ENCODE results near the gene C17orf75. TPM values are rescaled to one million over a fixed set of nuclear protein-coding genes. Genes with fewer than 3 reads are reported as not detected.

C17orf75 gene
- total and polyA plus RNA-seq, 4 donors: 4.7 to 10.1 (median 7.6) TPM

DNA sequence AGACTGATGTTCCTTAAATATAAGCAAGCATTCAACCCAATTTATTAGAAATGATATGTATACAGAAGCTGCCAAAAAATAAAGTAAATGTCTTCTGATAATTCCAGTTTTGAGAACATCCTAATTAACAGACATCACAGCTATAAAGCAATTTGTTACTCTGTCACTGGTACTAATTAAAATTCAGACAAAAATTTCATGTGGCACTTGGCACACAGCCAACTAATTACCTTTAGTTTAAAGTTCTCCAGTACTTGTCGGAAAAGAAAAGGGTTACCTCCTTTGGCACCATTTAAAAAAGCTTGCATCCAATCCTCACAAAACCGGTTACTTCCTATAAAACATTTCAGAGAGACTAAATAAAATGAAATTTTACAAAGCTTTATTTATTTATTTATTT is 8.8 kb downstream of the C17orf75 start:
- TF ChIP-seq YY1 (IDR thresholded peaks at IDR 0.05): no peak
- TF ChIP-seq GABPA (IDR thresholded peaks at IDR 0.05 in 1 of 2, conservative IDR thresholded peaks at IDR 0.05 in 1 of 2): no peak
- TF ChIP-seq SP1 (IDR thresholded peaks at IDR 0.05): no peak
- TF ChIP-seq NR2F2 (IDR thresholded peaks at IDR 0.05): no peak
- TF ChIP-seq, protein P1, sequence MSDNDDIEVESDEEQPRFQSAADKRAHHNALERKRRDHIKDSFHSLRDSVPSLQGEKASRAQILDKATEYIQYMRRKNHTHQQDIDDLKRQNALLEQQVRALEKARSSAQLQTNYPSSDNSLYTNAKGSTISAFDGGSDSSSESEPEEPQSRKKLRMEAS (IDR thresholded peaks at IDR 0.05): no peak
- TF ChIP-seq RXRA (IDR thresholded peaks at IDR 0.05): no peak
- TF ChIP-seq JUND (IDR thresholded peaks at IDR 0.05): no peak
- no peak for TF ChIP-seq EGR1 (IDR thresholded peaks at IDR 0.05; ENCODE audit: low read depth in 2 of 2)
- TF ChIP-seq, protein P2, sequence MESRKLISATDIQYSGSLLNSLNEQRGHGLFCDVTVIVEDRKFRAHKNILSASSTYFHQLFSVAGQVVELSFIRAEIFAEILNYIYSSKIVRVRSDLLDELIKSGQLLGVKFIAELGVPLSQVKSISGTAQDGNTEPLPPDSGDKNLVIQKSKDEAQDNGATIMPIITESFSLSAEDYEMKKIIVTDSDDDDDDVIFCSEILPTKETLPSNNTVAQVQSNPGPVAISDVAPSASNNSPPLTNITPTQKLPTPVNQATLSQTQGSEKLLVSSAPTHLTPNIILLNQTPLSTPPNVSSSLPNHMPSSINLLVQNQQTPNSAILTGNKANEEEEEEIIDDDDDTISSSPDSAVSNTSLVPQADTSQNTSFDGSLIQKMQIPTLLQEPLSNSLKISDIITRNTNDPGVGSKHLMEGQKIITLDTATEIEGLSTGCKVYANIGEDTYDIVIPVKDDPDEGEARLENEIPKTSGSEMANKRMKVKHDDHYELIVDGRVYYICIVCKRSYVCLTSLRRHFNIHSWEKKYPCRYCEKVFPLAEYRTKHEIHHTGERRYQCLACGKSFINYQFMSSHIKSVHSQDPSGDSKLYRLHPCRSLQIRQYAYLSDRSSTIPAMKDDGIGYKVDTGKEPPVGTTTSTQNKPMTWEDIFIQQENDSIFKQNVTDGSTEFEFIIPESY (IDR thresholded peaks at IDR 0.05): no peak
- no peak for TF ChIP-seq FOXA1 (IDR thresholded peaks at IDR 0.05)
- no peak for TF ChIP-seq FOXA2 (IDR thresholded peaks at IDR 0.05)
- TF ChIP-seq CTCF (IDR thresholded peaks at IDR 0.05; ENCODE audit: low read depth, low read length, missing input control): no peak
- TF ChIP-seq TAF1 (conservative IDR thresholded peaks at IDR 0.05): no peak
- no peak for TF ChIP-seq HNF4G (IDR thresholded peaks at IDR 0.05)
- TF ChIP-seq HNF4A (conservative IDR thresholded peaks at IDR 0.05): no peak
- no peak overlapping the region for H3K9ac ChIP-seq (ENCODE audit: low read depth in 1 of 2, low read length in 2 of 2)
- H3K36me3 ChIP-seq (ENCODE audit: control insufficient read depth in 4 of 4, insufficient read depth in 3 of 4, low read depth in 1 of 4, low read length in 3 of 4): peaks cover 7 to 28% (median 18%) of the 10 kb centered on the region in 4 donors
- H3K27me3 ChIP-seq (ENCODE audit: control insufficient read depth in 4 of 4, insufficient read depth in 4 of 4, low read length in 3 of 4): no peaks in the 10 kb centered on the region
- H3K4me1 ChIP-seq (ENCODE audit: control insufficient read depth in 4 of 4, insufficient read depth in 4 of 4, low read length in 3 of 4): no peaks in the 10 kb centered on the region
- H3K27ac ChIP-seq (ENCODE audit: low read depth in 1 of 2, low read length in 2 of 2): no peak overlapping the region
- 93% methylated on average over 2 of the region's 2 CpGs for WGBS
- no peak overlapping the region for H3K4me3 ChIP-seq (ENCODE audit: low read depth in 1 of 3, low read length in 3 of 3)
- DNase-seq (ENCODE audit: low spot score): no peak
- H3K9me3 ChIP-seq (ENCODE audit: control insufficient read depth in 4 of 4, low read length in 3 of 4): no peaks in the 10 kb centered on the region

DNA sequence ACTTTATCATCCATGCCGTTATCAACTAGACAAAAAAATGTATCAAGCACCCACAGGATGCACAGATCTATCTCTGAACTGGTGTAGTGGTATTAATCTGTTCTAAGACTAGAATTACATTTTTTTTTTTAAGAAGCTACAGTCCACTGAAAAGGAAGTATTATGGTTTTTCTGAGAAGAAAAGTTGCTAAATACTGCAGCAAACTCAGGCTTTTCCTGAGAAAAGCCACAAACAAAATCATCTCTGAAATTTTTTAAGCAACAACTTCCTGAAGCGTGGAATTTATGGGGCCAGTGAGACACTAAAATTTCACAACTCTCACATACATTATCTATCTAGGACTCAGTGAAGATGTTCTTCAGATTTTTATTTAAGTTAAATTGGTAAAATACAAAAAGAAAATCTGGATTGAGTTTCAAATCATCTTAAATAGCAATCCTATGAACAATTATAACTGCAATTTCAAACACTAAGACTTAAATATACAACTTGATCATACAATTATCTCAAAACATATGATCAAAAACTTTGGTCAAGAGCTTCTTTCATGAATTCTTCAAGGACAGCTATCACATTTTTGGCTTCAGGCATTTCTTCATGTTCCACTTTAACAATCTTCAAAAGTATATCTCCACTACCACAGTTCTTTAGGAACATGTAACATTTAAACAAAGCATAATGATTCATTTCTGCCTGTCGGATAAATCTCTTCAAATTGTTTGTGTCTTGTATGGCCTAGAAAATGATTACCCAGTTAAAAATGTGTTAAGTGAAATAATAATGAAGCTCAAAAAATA is 10.5 kb downstream of the C17orf75 start:
- DNase-seq (ENCODE audit: low spot score): no peak
- Histone ChIP-seq H3K36me3 (ENCODE audit: control insufficient read depth in 4 of 4, insufficient read depth in 3 of 4, low read depth in 1 of 4, low read length in 3 of 4) (peaks cover 3 to 18% (median 11%) of the 10 kb centered on the region in 4 donors), H3K4me3 (ENCODE audit: low read depth in 1 of 3, low read length in 3 of 3) (no peak overlapping the region), H3K4me1 (ENCODE audit: control insufficient read depth in 4 of 4, insufficient read depth in 4 of 4, low read length in 3 of 4) (peaks cover 0 to 5% (median 0%) of the 10 kb centered on the region in 4 donors), H3K27ac (ENCODE audit: low read depth in 1 of 2, low read length in 2 of 2) (no peak overlapping the region), H3K9me3 (ENCODE audit: control insufficient read depth in 4 of 4, low read length in 3 of 4) (no peaks in the 10 kb centered on the region), H3K9ac (ENCODE audit: low read depth in 1 of 2, low read length in 2 of 2) (no peak overlapping the region), H3K27me3 (ENCODE audit: control insufficient read depth in 4 of 4, insufficient read depth in 4 of 4, low read length in 3 of 4) (no peaks in the 10 kb centered on the region)
- 86% methylated on average over 3 of the region's 3 CpGs for WGBS
- TF ChIP-seq, protein P3, sequence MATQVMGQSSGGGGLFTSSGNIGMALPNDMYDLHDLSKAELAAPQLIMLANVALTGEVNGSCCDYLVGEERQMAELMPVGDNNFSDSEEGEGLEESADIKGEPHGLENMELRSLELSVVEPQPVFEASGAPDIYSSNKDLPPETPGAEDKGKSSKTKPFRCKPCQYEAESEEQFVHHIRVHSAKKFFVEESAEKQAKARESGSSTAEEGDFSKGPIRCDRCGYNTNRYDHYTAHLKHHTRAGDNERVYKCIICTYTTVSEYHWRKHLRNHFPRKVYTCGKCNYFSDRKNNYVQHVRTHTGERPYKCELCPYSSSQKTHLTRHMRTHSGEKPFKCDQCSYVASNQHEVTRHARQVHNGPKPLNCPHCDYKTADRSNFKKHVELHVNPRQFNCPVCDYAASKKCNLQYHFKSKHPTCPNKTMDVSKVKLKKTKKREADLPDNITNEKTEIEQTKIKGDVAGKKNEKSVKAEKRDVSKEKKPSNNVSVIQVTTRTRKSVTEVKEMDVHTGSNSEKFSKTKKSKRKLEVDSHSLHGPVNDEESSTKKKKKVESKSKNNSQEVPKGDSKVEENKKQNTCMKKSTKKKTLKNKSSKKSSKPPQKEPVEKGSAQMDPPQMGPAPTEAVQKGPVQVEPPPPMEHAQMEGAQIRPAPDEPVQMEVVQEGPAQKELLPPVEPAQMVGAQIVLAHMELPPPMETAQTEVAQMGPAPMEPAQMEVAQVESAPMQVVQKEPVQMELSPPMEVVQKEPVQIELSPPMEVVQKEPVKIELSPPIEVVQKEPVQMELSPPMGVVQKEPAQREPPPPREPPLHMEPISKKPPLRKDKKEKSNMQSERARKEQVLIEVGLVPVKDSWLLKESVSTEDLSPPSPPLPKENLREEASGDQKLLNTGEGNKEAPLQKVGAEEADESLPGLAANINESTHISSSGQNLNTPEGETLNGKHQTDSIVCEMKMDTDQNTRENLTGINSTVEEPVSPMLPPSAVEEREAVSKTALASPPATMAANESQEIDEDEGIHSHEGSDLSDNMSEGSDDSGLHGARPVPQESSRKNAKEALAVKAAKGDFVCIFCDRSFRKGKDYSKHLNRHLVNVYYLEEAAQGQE (IDR thresholded peaks at IDR 0.05): no peak
- TF ChIP-seq FOXA2 (IDR thresholded peaks at IDR 0.05) (no peak), NR2F2 (IDR thresholded peaks at IDR 0.05) (no peak), SP1 (IDR thresholded peaks at IDR 0.05) (no peak), FOXA1 (IDR thresholded peaks at IDR 0.05) (no peak), GABPA (IDR thresholded peaks at IDR 0.05 in 1 of 2, conservative IDR thresholded peaks at IDR 0.05 in 1 of 2) (no peak), JUND (IDR thresholded peaks at IDR 0.05) (no peak), RAD21 (IDR thresholded peaks at IDR 0.05) (no peak), EGR1 (IDR thresholded peaks at IDR 0.05; ENCODE audit: low read depth in 2 of 2) (no peak), CTCF (IDR thresholded peaks at IDR 0.05; ENCODE audit: low read depth, low read length, missing input control) (no peak), TAF1 (conservative IDR thresholded peaks at IDR 0.05) (no peak), HNF4G (IDR thresholded peaks at IDR 0.05) (no peak), HNF4A (conservative IDR thresholded peaks at IDR 0.05) (no peak)
- TF ChIP-seq, protein P2 (IDR thresholded peaks at IDR 0.05): no peak
- TF ChIP-seq, protein P4, sequence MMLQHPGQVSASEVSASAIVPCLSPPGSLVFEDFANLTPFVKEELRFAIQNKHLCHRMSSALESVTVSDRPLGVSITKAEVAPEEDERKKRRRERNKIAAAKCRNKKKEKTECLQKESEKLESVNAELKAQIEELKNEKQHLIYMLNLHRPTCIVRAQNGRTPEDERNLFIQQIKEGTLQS (IDR thresholded peaks at IDR 0.05): no peak

All from liver (tissue), 9 donors.